Esophagus squamous epithelium (tissue), 4 donors: ENCODE results near the gene CAPN5.

Source experiments
- POLR2A ChIP-seq, 4 donors: fragments of 450-650 bp; IDR thresholded peaks; one replicate each; pipeline ENCODE4 v1.6.1; 2017; ENCODE audit warnings: antibody characterized with exemption in 4 of 4, mild to moderate bottlenecking in 4 of 4, moderate library complexity in 3 of 4
- TF ChIP-seq, protein P1 (sequence below), 6 experiments: fragments of 450-650 bp in 4 of 6; fragments of 200-600 bp in 2 of 6; sonication (generic) in 2 of 6; IDR thresholded peaks; one replicate each; pipeline ENCODE4 v1.5.1; 2016 to 2019; ENCODE audit warnings: antibody characterized with exemption in 6 of 6, mild to moderate bottlenecking in 4 of 6, moderate library complexity in 4 of 6

DNA sequence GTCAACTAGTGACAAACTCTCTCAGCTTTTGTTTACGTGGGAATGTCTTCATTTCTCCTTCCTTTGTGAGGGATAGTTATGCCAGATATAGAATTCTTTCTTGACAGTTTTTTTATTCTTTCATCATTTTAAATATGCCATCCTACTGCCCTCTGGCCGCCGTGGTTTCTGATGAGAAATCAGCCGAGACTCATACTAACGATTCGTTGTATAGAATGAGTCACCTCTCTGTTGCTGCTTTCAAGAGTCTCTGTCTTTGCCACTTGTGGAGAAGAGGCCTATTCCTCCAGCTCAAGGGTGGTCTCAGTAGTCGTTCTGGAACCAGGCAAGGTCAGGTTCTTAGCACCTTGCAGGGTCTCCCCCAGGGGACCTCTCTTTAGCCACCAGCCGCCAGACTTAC is 69.3 kb downstream of the CAPN5 start:
- TF ChIP-seq, protein P1, sequence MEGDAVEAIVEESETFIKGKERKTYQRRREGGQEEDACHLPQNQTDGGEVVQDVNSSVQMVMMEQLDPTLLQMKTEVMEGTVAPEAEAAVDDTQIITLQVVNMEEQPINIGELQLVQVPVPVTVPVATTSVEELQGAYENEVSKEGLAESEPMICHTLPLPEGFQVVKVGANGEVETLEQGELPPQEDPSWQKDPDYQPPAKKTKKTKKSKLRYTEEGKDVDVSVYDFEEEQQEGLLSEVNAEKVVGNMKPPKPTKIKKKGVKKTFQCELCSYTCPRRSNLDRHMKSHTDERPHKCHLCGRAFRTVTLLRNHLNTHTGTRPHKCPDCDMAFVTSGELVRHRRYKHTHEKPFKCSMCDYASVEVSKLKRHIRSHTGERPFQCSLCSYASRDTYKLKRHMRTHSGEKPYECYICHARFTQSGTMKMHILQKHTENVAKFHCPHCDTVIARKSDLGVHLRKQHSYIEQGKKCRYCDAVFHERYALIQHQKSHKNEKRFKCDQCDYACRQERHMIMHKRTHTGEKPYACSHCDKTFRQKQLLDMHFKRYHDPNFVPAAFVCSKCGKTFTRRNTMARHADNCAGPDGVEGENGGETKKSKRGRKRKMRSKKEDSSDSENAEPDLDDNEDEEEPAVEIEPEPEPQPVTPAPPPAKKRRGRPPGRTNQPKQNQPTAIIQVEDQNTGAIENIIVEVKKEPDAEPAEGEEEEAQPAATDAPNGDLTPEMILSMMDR (IDR thresholded peaks at IDR 0.05): no peak
- no peak for TF ChIP-seq POLR2A (IDR thresholded peaks at IDR 0.05)
